Fibroblast of lung (primary cell): ENCODE data around the gene CCNK.

Experiments
- EZH2 ChIP-seq: IDR thresholded peaks from 2 replicates; pipeline ENCODE4 v1.5.1; 2012; ENCODE audit warnings: low read length, control low read depth, mild to moderate bottlenecking; ENCODE audit errors: missing control alignments
- TF ChIP-seq, protein P1 (sequence below), 2 donors: IDR thresholded peaks in 1 of 2; conservative IDR thresholded peaks in 1 of 2; 1 replicate in 1 of 2; 2 replicates in 1 of 2; pipeline ENCODE4 v1.5.1; 2011 to 2012; ENCODE audit warnings: low read length in 2 of 2, control low read depth in 1 of 2, inconsistent platforms in 1 of 2, low read depth in 1 of 2, mild to moderate bottlenecking in 1 of 2

DNA sequence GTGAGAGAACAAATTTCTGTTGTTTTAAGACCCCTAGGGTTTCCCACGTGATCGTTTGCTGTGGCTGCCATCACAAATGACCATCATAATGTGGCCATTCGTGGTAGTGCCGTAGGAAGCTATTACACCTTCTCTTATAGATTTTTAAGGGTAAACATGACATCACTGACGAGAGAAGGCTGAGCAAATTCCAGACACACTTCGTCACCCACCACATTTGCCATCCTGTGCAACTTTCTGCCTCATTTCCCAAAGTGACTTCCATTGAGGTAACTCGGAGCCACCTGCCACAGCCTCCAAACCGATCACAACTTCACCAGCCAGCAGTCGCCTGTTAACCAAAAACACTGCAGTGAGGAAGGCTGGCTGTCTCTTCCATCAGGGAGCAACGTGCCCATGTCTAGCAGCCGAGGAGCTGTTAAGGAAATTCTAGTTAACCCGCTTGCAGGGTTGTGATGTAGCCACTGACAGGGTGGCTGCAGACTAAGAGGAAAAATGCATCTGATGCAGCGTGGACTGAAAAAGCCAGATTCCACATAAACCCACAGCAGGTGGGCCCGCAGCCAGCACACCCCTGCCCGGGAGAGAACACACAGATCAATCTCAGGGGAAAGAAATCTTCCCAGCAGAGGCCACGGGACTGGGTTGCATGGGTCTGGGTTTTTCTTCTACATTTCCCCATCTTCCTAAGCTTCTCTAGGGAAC lies 78.2 kb downstream of the CCNK start:
- TF ChIP-seq, protein P1, sequence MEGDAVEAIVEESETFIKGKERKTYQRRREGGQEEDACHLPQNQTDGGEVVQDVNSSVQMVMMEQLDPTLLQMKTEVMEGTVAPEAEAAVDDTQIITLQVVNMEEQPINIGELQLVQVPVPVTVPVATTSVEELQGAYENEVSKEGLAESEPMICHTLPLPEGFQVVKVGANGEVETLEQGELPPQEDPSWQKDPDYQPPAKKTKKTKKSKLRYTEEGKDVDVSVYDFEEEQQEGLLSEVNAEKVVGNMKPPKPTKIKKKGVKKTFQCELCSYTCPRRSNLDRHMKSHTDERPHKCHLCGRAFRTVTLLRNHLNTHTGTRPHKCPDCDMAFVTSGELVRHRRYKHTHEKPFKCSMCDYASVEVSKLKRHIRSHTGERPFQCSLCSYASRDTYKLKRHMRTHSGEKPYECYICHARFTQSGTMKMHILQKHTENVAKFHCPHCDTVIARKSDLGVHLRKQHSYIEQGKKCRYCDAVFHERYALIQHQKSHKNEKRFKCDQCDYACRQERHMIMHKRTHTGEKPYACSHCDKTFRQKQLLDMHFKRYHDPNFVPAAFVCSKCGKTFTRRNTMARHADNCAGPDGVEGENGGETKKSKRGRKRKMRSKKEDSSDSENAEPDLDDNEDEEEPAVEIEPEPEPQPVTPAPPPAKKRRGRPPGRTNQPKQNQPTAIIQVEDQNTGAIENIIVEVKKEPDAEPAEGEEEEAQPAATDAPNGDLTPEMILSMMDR (conservative IDR thresholded peaks at IDR 0.05 in 1 of 2, IDR thresholded peaks at IDR 0.05 in 1 of 2; ENCODE audit: low read depth in 1 of 2, low read length in 2 of 2) = no peak
- no peak for TF ChIP-seq EZH2
